Astrocyte of the spinal cord (primary cell): Measurements from ENCODE around the gene TENT5C.

ENCODE experiments used
- DNase-seq: peaks from one replicate; pipeline ENCODE4 v3.0.0; 2011; ENCODE audit warnings: low read depth, low spot score
- H3K4me3 ChIP-seq: 2 replicates; pipeline ENCODE4 v1.5.1; 2011; ENCODE audit warnings: low read depth, mild to moderate bottlenecking, low read length, moderate library complexity
- in situ Hi-C: cut with HindIII; loops from 2 replicates; pipeline ENCODE4 v1.10.0; 2017; ENCODE audit warnings: low sequenced_read_pairs
- TF ChIP-seq, protein P1 (sequence below): IDR thresholded peaks from 2 replicates; pipeline ENCODE4 v1.5.1; 2012; ENCODE audit warnings: low read depth, mild to moderate bottlenecking, low read length, inconsistent platforms

TENT5C gene

DNA sequence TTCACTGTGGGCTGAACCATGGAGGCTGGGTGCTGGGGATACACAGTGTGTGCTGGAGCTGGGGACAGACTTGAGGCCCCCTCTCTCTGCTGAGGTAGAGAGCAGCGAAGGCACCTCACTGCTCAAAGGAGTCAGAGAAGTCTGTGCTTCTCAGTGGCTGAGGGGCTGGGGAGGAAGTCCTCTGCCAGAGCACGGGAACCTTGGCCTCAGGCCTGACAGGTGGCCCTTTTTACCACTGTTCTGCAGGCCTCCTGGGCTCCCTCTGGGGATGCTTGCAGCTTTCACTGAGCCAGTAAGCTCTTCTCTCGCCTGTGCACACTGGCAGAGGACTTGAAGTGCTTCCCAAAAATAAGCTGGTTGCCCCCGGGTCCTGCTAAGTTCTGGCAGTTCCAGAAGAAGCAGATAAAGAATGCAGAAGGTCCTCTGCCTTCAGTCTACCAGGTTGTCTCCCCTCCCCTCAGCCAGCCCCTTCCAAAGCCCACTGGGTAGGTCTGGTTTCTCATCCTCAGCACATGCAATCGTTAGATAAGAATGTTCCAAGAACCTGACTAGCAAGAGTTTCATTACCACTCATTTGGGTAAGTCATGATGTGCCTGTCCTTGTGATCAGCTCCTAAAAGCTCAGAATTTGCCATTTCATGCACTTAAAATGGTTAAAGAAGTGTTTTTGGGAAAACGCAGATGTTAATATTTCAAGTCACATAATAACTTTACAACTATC lies 53.9 kb downstream of the TENT5C start:
- H3K4me3 ChIP-seq = no peak overlapping the region
- TF ChIP-seq, protein P1, sequence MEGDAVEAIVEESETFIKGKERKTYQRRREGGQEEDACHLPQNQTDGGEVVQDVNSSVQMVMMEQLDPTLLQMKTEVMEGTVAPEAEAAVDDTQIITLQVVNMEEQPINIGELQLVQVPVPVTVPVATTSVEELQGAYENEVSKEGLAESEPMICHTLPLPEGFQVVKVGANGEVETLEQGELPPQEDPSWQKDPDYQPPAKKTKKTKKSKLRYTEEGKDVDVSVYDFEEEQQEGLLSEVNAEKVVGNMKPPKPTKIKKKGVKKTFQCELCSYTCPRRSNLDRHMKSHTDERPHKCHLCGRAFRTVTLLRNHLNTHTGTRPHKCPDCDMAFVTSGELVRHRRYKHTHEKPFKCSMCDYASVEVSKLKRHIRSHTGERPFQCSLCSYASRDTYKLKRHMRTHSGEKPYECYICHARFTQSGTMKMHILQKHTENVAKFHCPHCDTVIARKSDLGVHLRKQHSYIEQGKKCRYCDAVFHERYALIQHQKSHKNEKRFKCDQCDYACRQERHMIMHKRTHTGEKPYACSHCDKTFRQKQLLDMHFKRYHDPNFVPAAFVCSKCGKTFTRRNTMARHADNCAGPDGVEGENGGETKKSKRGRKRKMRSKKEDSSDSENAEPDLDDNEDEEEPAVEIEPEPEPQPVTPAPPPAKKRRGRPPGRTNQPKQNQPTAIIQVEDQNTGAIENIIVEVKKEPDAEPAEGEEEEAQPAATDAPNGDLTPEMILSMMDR = no peak
- DNase-seq = no peak
- in situ Hi-C loops = no loop called here

DNA sequence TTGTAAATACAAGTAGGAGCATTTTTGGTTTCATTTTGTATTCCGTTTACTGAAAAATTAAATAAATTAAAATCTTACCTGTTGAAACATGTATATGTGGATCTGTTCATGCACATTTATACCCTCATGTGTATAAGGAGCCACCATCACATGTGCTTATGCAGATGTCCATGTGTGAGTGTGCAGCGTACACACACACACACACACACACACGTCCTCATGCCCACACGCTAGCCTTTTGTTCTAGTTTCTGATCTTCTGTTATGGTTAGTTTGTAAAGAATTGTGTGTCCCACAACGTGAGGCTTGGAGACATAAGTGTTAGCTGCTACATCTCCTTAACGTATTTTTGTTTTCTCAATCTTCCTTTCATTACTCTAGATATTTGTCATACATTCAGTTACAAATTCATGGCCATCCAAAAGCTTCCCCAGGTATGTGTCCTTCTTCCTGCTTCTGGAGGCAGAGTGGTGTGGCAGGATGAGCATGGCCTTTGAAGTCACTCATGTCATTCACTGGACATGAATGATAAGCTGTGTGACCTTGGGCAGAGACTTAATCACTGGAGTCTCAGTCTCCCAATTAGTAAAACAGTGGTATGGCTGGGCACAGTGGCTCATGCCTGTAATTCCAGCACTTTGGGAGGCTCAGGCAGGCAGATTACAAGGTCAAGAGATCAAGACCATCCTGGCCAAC lies 54.6 kb downstream of the TENT5C start:
- in situ Hi-C loops = no loop called here
- TF ChIP-seq, protein P1 = no peak
- no peak for DNase-seq

DNA sequence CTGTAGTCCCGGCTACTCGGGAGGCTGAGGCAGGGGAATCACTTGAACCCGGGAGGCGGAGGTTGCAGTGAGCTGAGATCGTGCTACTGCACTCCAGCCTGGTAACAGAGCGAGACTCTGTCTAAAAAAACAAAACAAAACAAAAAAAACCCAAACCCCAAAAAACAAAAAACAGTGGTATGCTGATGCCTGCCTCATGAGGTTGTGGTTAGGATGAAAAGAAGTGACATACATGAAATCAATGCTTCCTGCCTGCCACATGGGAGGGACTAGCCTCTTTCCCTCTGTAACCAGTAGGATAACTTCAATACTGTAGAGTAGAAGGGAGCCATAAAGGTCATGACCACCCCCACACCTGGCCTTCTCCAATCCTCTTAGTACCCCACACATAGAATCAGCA lies 55.2 kb downstream of the TENT5C start:
- TF ChIP-seq, protein P1 = no peak
- in situ Hi-C loops = no loop called here
- no peak for DNase-seq
- H3K4me3 ChIP-seq = no peak overlapping the region

More for the DNA sequence above, 54.6 kb downstream of the TENT5C start:
- H3K4me3 ChIP-seq = no peak overlapping the region

DNA sequence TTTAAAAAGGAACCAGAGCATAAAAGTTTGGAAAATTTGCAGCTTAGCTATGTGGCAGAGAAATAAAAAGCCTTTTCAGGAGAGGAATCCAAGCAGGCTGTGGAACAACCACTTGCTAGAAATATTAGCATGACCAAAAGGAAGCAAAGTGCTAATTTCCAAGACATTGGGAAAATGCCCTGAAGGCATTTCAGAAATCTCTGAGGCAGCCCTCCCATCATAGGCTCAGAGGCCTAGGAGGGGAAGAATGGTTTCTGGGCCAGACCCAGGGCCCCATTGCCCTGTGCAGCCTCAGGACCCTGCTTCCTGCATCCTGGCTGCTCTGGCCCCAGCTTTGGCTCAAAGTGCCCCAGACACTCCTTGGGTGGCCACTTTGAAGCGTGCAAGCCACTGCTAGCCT lies 56.8 kb downstream of the TENT5C start:
- no peak overlapping the region for H3K4me3 ChIP-seq
- no peak for DNase-seq
- in situ Hi-C loops = no loop called here
- TF ChIP-seq, protein P1 = no peak

DNA sequence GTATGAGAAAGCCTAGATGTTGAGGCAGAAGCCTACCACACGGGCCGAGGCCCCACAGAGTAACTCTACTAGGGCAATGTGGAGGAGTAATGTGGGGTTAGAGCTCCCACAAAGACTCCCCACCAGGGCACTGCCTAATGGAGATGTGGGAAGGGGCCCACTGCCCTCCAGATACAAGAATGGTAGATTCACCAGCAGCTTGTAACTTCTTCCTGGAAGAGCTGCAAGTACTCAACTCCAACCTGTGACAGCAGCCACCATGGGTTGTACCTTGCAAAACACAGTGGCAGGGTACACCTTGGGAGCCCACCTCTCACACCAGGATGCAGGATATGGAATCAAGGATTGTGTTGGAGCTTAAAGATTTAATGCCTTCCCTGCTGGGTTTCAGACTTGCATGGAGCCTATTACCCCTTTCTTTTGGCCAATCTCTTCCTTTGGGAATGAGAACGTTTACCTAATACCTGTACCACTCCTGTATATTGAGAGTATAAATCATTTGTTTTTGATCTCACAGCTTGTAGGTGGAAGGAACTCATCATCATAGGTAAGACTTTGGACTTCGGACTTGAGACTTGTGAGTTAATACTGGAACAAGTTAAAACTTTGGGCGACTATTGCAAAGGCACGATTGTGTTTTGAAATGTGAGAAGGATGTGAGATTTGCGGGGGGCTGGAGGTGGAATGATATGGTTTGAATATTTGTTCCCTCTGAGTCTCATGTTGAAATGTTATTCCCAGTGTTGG lies 57.5 kb downstream of the TENT5C start:
- in situ Hi-C loops = no loop called here
- TF ChIP-seq, protein P1 = no peak
- no peak for DNase-seq
- no peak overlapping the region for H3K4me3 ChIP-seq

DNA sequence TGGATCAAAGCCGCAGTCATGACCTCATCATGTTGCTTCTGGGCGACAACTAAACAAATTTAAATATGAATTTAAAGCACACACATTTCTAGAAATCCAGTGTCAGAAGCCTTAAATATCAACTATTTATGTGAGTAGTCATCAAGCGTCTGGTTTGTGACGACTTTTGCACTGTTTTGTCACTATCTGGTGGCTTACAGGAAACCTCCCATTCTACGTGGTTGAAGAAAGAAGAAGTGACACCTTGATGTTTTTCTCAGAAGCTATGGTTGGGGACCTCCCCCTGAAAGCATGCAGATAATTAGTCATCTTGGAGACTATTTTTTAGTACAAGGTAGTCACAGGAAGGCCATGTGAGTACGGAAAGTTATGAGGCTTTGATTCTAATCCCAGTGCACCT lies 58.5 kb downstream of the TENT5C start:
- no peak overlapping the region for H3K4me3 ChIP-seq
- in situ Hi-C loops = no loop called here
- TF ChIP-seq, protein P1 = no peak
- no peak for DNase-seq
